ENCODE measurements around the gene TTLL10. TPM values are rescaled to one million over a fixed set of nuclear protein-coding genes. Genes with fewer than 3 reads are reported as not detected.

TTLL10 gene
- total RNA-seq, 1 donor from 2014 or later: not detected

- H3K4me2 ChIP-seq (ENCODE audit: low read length): no peak overlapping the region
- no peak overlapping the region for H2AFZ ChIP-seq (ENCODE audit: low read depth, low read length)
- Mint-ChIP-seq H3K4me3 (ENCODE audit: unreplicated experiment) (no peak overlapping the region), H3K4me1 (ENCODE audit: low read depth, unreplicated experiment) (peaks cover 7% of the 10 kb centered on the region), H3K9me3 (ENCODE audit: unreplicated experiment) (no peaks in the 10 kb centered on the region), H3K27me3 (ENCODE audit: low read depth, unreplicated experiment) (peaks cover 37% of the 10 kb centered on the region), H3K36me3 (ENCODE audit: low read depth, unreplicated experiment) (no peaks in the 10 kb centered on the region), H3K27ac (ENCODE audit: unreplicated experiment) (no peak overlapping the region)
- FAIRE-seq (no peak), DNase-seq (ENCODE audit: low read depth) (no peak)
- H3K27ac ChIP-seq (ENCODE audit: low read depth, low read length): no peak overlapping the region
- H4K20me1 ChIP-seq (ENCODE audit: insufficient read depth, low read length): no peaks in the 10 kb centered on the region
- no peaks in the 10 kb centered on the region for H3K79me2 ChIP-seq (ENCODE audit: insufficient read depth, low read length)
- H3K9me3 ChIP-seq (ENCODE audit: insufficient read depth, low read depth, low read length): no peaks in the 10 kb centered on the region
- H3K36me3 ChIP-seq (ENCODE audit: insufficient read depth, low read length): no peaks in the 10 kb centered on the region
- no peak overlapping the region for H3K9ac ChIP-seq (ENCODE audit: low read length)
- H3K27me3 ChIP-seq (ENCODE audit: insufficient read depth, low read length): peaks cover 35% of the 10 kb centered on the region
- no peaks in the 10 kb centered on the region for H3K4me1 ChIP-seq (ENCODE audit: insufficient read depth, low read length)
- TF ChIP-seq EZH2 (IDR thresholded peaks at IDR 0.05; ENCODE audit: insufficient read depth, low read length) (no peak), CTCF (IDR thresholded peaks at IDR 0.05; ENCODE audit: insufficient read depth, low read depth, low read length) (no peak)
- no peak overlapping the region for H3K4me3 ChIP-seq (ENCODE audit: insufficient read depth, low read depth, low read length)
Measured at GRCh38 chr1:1177452-1178206, 3.9 kb downstream of the TTLL10 start.

GRCh38 chr1:1178794-1179331 is 5.2 kb downstream of the TTLL10 start:
- Mint-ChIP-seq H3K27ac (ENCODE audit: unreplicated experiment) (no peak overlapping the region), H3K36me3 (ENCODE audit: low read depth, unreplicated experiment) (no peaks in the 10 kb centered on the region), H3K9me3 (ENCODE audit: unreplicated experiment) (no peaks in the 10 kb centered on the region), H3K4me1 (ENCODE audit: low read depth, unreplicated experiment) (peaks cover 7% of the 10 kb centered on the region), H3K27me3 (ENCODE audit: low read depth, unreplicated experiment) (peaks cover 33% of the 10 kb centered on the region), H3K4me3 (ENCODE audit: unreplicated experiment) (no peak overlapping the region)
- no peak overlapping the region for H3K4me3 ChIP-seq (ENCODE audit: insufficient read depth, low read depth, low read length)
- no peak overlapping the region for H3K27ac ChIP-seq (ENCODE audit: low read depth, low read length)
- no peak for FAIRE-seq
- no peaks in the 10 kb centered on the region for H3K79me2 ChIP-seq (ENCODE audit: insufficient read depth, low read length)
- no peaks in the 10 kb centered on the region for H3K36me3 ChIP-seq (ENCODE audit: insufficient read depth, low read length)
- H2AFZ ChIP-seq (ENCODE audit: low read depth, low read length): no peak overlapping the region
- H3K9me3 ChIP-seq (ENCODE audit: insufficient read depth, low read depth, low read length): no peaks in the 10 kb centered on the region
- H3K4me2 ChIP-seq (ENCODE audit: low read length): no peak overlapping the region
- H3K4me1 ChIP-seq (ENCODE audit: insufficient read depth, low read length): no peaks in the 10 kb centered on the region
- TF ChIP-seq EZH2 (IDR thresholded peaks at IDR 0.05; ENCODE audit: insufficient read depth, low read length) (no peak), CTCF (IDR thresholded peaks at IDR 0.05; ENCODE audit: insufficient read depth, low read depth, low read length) (no peak)
- no peak overlapping the region for H3K9ac ChIP-seq (ENCODE audit: low read length)
- no peak for DNase-seq (ENCODE audit: low read depth)
- no peaks in the 10 kb centered on the region for H4K20me1 ChIP-seq (ENCODE audit: insufficient read depth, low read length)
- peaks cover 27% of the 10 kb centered on the region for H3K27me3 ChIP-seq (ENCODE audit: insufficient read depth, low read length)

Data from astrocyte (in vitro differentiated cells and primary cell).